ENCODE data around the gene NLGN2. TPM values are rescaled to one million over a fixed set of nuclear protein-coding genes. Genes with fewer than 3 reads are reported as not detected.
A peak's percentile ranks its signal among the peaks of the same experiment; 100 is the strongest.

NLGN2 gene
- total and polyA plus RNA-seq, 2 of the 8 experiments (the other 6 are each of a cell fraction or from before 2014, with no cell fraction given): 21.2 to 62.8 TPM

- Histone ChIP-seq H3K79me1 (ENCODE audit: low read depth, low read length) (no peaks in the 10 kb centered on the region), H2BK5ac (ENCODE audit: low read depth, low read length) (no peak overlapping the region), H3K23ac (ENCODE audit: insufficient read length) (no peak overlapping the region), H2AFZ (ENCODE audit: low read length) (no peak overlapping the region), H3K18ac (ENCODE audit: extremely low read depth, low read length) (no peak overlapping the region), H3K14ac (ENCODE audit: insufficient read length) (no peak overlapping the region), H3K27ac (ENCODE audit: low read depth, low read length) (no peak overlapping the region), H3K4me2 (ENCODE audit: insufficient read depth in 1 of 2, low read depth in 2 of 2, low read length in 2 of 2) (no peak overlapping the region), H4K5ac (ENCODE audit: insufficient read length, low read depth, low read length) (no peak overlapping the region), H3K4me3 (ENCODE audit: extremely low read depth in 1 of 4, insufficient read depth in 2 of 4, low read depth in 3 of 4, low read length in 4 of 4) (no peak overlapping the region), H3K23me2 (ENCODE audit: low read depth, low read length) (peaks cover 2% of the 10 kb centered on the region; the same call in 1 of the 2 replicates), H2BK15ac (ENCODE audit: low read length) (no peak overlapping the region), H3K79me2 (ENCODE audit: control insufficient read depth in 1 of 2, insufficient read depth in 2 of 2, low read length in 2 of 2) (no peaks in the 10 kb centered on the region), H3K27me3 (replicated peaks in 1 of 4; ENCODE audit: control insufficient read depth in 3 of 4, extremely low read depth in 1 of 4, insufficient read depth in 3 of 4, low read length in 3 of 4) (no peaks in the 10 kb centered on the region), H3K9ac (replicated peaks in 1 of 4; ENCODE audit: extremely low read depth in 1 of 4, low read depth in 3 of 4, low read length in 3 of 4) (no peak overlapping the region), H3K9me3 (ENCODE audit: insufficient read depth in 2 of 2, low read depth in 1 of 2, low read length in 1 of 2) (no peaks in the 10 kb centered on the region), H2BK12ac (ENCODE audit: low read depth, low read length) (no peak overlapping the region), H2BK20ac (ENCODE audit: low read length) (no peak overlapping the region), H3K36me3 (ENCODE audit: control insufficient read depth in 2 of 4, insufficient read depth in 4 of 4, low read length in 3 of 4) (peaks cover 0 to 25% (median 9%) of the 10 kb centered on the region in 4 experiments; a peak in 6 of 8 replicates), H3K56ac (replicated peaks; ENCODE audit: insufficient read length, low read depth, low read length) (no peak overlapping the region), H3K4me1 (replicated peaks in 1 of 4; ENCODE audit: control insufficient read depth in 3 of 4, insufficient read depth in 4 of 4, low read length in 3 of 4) (peaks cover 0 to 17% (median 6%) of the 10 kb centered on the region in 4 experiments; a peak in 5 of 7 replicates), H4K91ac (replicated peaks; ENCODE audit: insufficient read length, low read length) (no peak overlapping the region), H2BK120ac (replicated peaks; ENCODE audit: low read depth, low read length) (no peak overlapping the region), H3K4ac (replicated peaks; ENCODE audit: insufficient read length, low read depth, low read length) (no peak overlapping the region), H4K20me1 (replicated peaks in 1 of 2; ENCODE audit: control insufficient read depth in 1 of 2, insufficient read depth in 2 of 2, low read length in 2 of 2) (peaks cover 2 to 6% of the 10 kb centered on the region in 2 experiments), H4K8ac (ENCODE audit: extremely low read depth, insufficient read depth, low read length) (no peak overlapping the region), H2AK5ac (ENCODE audit: low read depth, low read length) (no peak overlapping the region)
- TF ChIP-seq SUZ12 (IDR thresholded peaks at IDR 0.05; ENCODE audit: low read length) (no peak), NANOG (IDR thresholded peaks at IDR 0.05; ENCODE audit: insufficient read depth, low read depth, low read length, poor library complexity, severe bottlenecking) (no peak), CBX5 (IDR thresholded peaks at IDR 0.05; ENCODE audit: low read depth, low read length) (no peak), RAD21 (IDR thresholded peaks at IDR 0.05 in 1 of 2, conservative IDR thresholded peaks at IDR 0.05 in 1 of 2; ENCODE audit: low read depth in 2 of 2, low read length in 2 of 2) (peak in 1 of 2 experiments; percentile 15; a peak in 1 of 4 replicates), BRCA1 (IDR thresholded peaks at IDR 0.05; ENCODE audit: low read depth, low read length) (no peak), SP4 (IDR thresholded peaks at IDR 0.05; ENCODE audit: low read length) (no peak), CHD1 (IDR thresholded peaks at IDR 0.05; ENCODE audit: low read depth, low read length) (no peak), ATF3 (IDR thresholded peaks at IDR 0.05; ENCODE audit: insufficient read depth, low read depth, low read length) (no peak)
- ChIA-PET POLR2A (ENCODE audit: partially characterized antibody) (interaction anchor here (1.1 to 2.8 kb wide), 5 partner anchors 9 to 132 kb away, joined by 3 to 14 read pairs (median 3); partner anchors contain the start of genes NLGN2 and SPEM2), CTCF (ENCODE audit: partially characterized antibody) (interaction anchor here (1.0 to 1.4 kb wide), 2 partner anchors 39 to 144 kb away, joined by 3 to 5 read pairs; partner anchors contain the start of gene SENP3)
- DNase-seq (ENCODE audit: low read depth in 1 of 2, low spot score in 2 of 2): no peak
- FAIRE-seq: no peak
- whole genome bisulfite sequencing, 2 experiments (ENCODE audit: extremely low coverage in 1 of 2, insufficient coverage in 1 of 2, insufficient read length in 1 of 2, insufficient replicate concordance in 2 of 2, low coverage in 1 of 2, low lambda C conversion rate in 2 of 2, missing lambda C conversion rate in 1 of 2): 85% methylated on average over 6 of the region's 6 CpGs; no CpG with 5 or more reads in 1 of the 2 experiments
These were observed 8.7 kb downstream of the NLGN2 start for GRCh38 chr17:7416323-7416722.
